Measurements from ENCODE around the gene HBA1. TPM values are rescaled to one million over a fixed set of nuclear protein-coding genes. Genes with fewer than 3 reads are reported as not detected.
A peak's percentile ranks its signal among the peaks of the same experiment; 100 is the strongest.

HBA1 gene
- total and polyA plus RNA-seq, 8 donors: 0.85 to 51.7 (median 3.4) TPM

DNA sequence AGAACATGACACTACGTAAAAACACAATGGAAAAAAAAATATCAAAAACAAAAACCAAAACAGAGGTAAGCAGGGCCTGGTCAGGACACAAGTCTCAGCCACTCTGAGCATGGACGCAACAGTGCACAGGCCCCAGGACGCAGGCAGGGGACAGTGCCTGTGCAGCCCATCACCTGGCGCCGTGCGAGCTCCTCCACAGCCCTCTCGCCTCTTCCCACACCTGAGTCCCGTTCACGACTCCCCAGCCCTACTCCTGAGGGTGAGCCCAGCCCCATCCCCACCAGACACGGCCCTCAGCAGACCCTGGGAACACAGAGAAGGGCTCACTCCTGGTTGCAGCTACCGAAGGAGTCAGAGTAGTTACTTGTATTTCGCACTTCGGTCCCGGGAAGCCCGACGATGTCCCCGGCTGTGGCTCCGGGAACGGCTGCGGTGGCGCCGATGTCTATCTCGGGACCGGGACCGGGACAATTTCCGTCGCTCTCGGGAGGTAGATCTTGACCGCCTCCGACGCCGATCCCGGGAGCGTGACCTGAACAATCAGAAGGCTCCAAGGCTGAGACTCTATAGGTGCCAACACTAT lies 13.2 kb downstream of the HBA1 start:
- ATAC-seq: no peak
- no peak overlapping the region for H3K27ac ChIP-seq
- WGBS, 2 donors: 92 to 95% methylated on average over 34 of the region's 34 CpGs
- intact Hi-C loops (cut with DNase I): no loop called here
- no peak for TF ChIP-seq CTCF (IDR thresholded peaks at IDR 0.05)
- H3K4me1 ChIP-seq: no peaks in the 10 kb centered on the region
- peaks cover 10 to 61% (median 23%) of the 10 kb centered on the region in 3 donors for H3K36me3 ChIP-seq
- no peak overlapping the region for H3K4me3 ChIP-seq
- no peak for FAIRE-seq
- H3K27me3 ChIP-seq: no peaks in the 10 kb centered on the region
- DNase-seq: peak in 1 of 6 donors; percentile 21
- H3K9me3 ChIP-seq: no peaks in the 10 kb centered on the region

DNA sequence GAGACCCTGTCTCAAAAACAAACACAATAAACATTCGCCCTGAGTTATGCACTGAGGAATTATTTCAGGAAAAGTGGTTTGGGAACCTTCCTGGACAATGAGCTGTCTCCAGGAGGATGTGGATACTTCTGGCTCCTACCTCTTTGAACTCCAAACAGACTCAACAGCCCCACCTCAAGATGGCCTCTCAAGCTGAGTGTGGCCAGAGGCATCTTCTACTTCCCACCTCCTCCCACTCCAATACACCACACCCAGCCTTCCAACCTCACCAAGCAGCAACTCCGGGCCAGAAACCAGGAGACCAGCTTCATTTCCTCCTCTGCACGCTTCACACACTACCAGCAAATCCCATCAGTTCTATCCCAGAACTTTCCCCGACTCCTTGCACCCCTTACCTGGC lies 15.4 kb downstream of the HBA1 start:
- 91 to 95% methylated on average over 4 of the region's 4 CpGs for WGBS, 2 donors
- intact Hi-C loops (cut with DNase I): no loop called here
- Histone ChIP-seq H3K27ac (no peak overlapping the region), H3K4me3 (no peak overlapping the region), H3K4me1 (no peaks in the 10 kb centered on the region), H3K27me3 (no peaks in the 10 kb centered on the region), H3K36me3 (peaks cover 10 to 80% (median 26%) of the 10 kb centered on the region in 3 donors), H3K9me3 (no peaks in the 10 kb centered on the region)
- TF ChIP-seq CTCF (IDR thresholded peaks at IDR 0.05): no peak
- ATAC-seq (no peak), DNase-seq (no peak), FAIRE-seq (no peak)

DNA sequence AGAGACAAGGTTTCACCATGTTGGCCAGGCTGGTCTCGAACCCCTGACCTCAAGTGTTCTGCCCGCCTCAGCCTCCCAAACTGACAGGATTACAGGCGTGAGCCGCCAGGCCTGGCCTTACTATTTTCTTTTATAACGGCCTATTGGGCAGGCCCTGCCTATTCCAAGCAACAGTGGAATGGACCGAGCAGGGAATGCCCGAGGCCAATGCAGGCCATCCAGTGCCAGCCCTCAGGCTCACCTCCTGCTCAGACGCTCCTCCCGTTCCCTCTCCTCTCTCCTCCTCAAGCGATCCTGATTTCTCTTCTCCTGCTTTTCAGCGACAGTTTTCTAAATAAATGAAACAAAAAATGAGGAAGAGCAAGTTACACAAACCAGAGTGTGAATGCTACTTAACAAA lies 16.2 kb downstream of the HBA1 start:
- ATAC-seq (no peak), DNase-seq (peak in 1 of 6 donors; percentile 20), FAIRE-seq (no peak)
- intact Hi-C loops (cut with DNase I): no loop called here
- Histone ChIP-seq H3K9me3 (no peaks in the 10 kb centered on the region), H3K27me3 (no peaks in the 10 kb centered on the region), H3K27ac (no peak overlapping the region), H3K4me3 (no peak overlapping the region), H3K36me3 (peaks cover 6 to 83% (median 32%) of the 10 kb centered on the region in 3 donors), H3K4me1 (no peaks in the 10 kb centered on the region)
- WGBS, 2 donors: 93 to 94% methylated on average over 11 of the region's 11 CpGs
- TF ChIP-seq CTCF (IDR thresholded peaks at IDR 0.05): no peak

DNA sequence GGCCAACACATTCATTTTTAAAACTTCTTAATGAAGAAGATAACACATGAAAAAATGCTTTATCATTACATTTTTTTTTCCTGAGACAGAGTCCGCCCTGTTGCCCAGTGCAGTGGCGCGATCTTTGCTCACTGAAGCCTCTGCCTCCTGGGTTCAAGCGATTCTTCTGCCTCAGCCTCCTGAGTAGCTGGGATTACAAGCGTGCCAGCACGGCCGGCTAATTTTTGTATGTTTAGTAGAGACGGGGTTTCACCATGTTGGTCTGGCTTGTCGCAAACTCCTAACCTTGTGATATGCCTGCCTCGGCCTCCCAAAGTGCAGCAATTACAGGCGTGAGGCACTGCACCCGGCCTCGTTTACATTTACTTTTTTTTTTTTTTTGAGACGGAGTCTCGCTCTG lies 17.0 kb downstream of the HBA1 start:
- DNase-seq (peak in 1 of 6 donors; percentile 16), ATAC-seq (no peak), FAIRE-seq (no peak)
- Histone ChIP-seq H3K36me3 (peaks cover 6 to 88% (median 37%) of the 10 kb centered on the region in 3 donors), H3K27ac (no peak overlapping the region), H3K4me3 (no peak overlapping the region), H3K27me3 (no peaks in the 10 kb centered on the region), H3K4me1 (no peaks in the 10 kb centered on the region), H3K9me3 (no peaks in the 10 kb centered on the region)
- intact Hi-C loops (cut with DNase I): no loop called here
- no peak for TF ChIP-seq CTCF (IDR thresholded peaks at IDR 0.05)
- 88 to 96% methylated on average over 14 to 15 of the region's 15 CpGs for WGBS, 2 donors

DNA sequence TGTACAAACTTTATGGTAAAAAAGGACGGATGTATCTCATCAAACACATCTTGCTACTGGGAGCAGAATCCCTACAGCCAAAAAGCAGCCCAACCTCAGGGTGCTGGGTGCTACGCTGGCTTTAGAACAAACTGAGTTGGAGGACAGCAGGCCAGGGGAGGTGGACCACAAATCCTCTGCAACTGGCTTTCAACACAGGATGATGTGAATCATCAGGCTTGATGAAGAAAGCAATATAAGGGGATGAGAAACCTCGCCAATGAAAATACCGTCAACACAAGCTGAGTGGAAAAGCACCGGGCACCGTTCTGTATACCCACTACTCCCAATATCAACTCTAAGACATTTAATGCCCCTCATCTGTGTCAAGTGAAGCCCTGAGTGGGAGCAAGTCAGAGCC lies 18.0 kb downstream of the HBA1 start:
- Histone ChIP-seq H3K4me1 (no peaks in the 10 kb centered on the region), H3K27me3 (no peaks in the 10 kb centered on the region), H3K9me3 (no peaks in the 10 kb centered on the region), H3K27ac (no peak overlapping the region), H3K4me3 (no peak overlapping the region), H3K36me3 (peaks cover 6 to 87% (median 29%) of the 10 kb centered on the region in 3 donors)
- TF ChIP-seq CTCF (IDR thresholded peaks at IDR 0.05): no peak
- intact Hi-C loops (cut with DNase I): no loop called here
- ATAC-seq (no peak), FAIRE-seq (no peak), DNase-seq (peak in 1 of 6 donors; percentile 1)
- WGBS, 2 donors: 96 to 97% methylated on average over 6 of the region's 6 CpGs
